Mucosa of stomach (tissue), 1 donor: Measurements from ENCODE around the gene HSPB7.

Experiments used
- H3K27me3 ChIP-seq: one replicate; pipeline ENCODE4 v1.7.0; 2013; ENCODE audit warnings: mild to moderate bottlenecking, low read length; ENCODE audit not compliant: control insufficient read depth, insufficient read depth
- H3K36me3 ChIP-seq: one replicate; pipeline ENCODE4 v1.7.0; 2013; ENCODE audit warnings: low read length; ENCODE audit not compliant: control insufficient read depth, insufficient read depth
- H3K4me1 ChIP-seq: one replicate; pipeline ENCODE4 v1.7.0; 2013; ENCODE audit warnings: mild to moderate bottlenecking, low read length; ENCODE audit not compliant: control insufficient read depth, insufficient read depth
- H3K4me3 ChIP-seq: one replicate; pipeline ENCODE4 v1.7.0; 2013; ENCODE audit warnings: low read length
- H3K9ac ChIP-seq: one replicate; pipeline ENCODE4 v1.7.0; 2013; ENCODE audit warnings: mild to moderate bottlenecking, low read length, moderate library complexity
- H3K9me3 ChIP-seq: one replicate; pipeline ENCODE4 v1.7.0; 2013; ENCODE audit warnings: mild to moderate bottlenecking, low read length, moderate library complexity; ENCODE audit not compliant: control insufficient read depth
- donor health status: Pancreatic carcinoma.

The HSPB7 gene

GRCh38 chr1:16017076-16017460 is 775 bp downstream of the HSPB7 start:
- H3K9me3 ChIP-seq, result no peaks in the 10 kb centered on the region
- H3K9ac ChIP-seq, result no peak overlapping the region
- peaks cover 29% of the 10 kb centered on the region for H3K4me1 ChIP-seq
- no peaks in the 10 kb centered on the region for H3K36me3 ChIP-seq
- no peak overlapping the region for H3K4me3 ChIP-seq
- H3K27me3 ChIP-seq, result peaks cover 12% of the 10 kb centered on the region

- peaks cover 29% of the 10 kb centered on the region for H3K4me1 ChIP-seq
- H3K4me3 ChIP-seq, result no peak overlapping the region
- H3K36me3 ChIP-seq, result no peaks in the 10 kb centered on the region
- H3K27me3 ChIP-seq, result peaks cover 10% of the 10 kb centered on the region
- no peaks in the 10 kb centered on the region for H3K9me3 ChIP-seq
- no peak overlapping the region for H3K9ac ChIP-seq
Observed at GRCh38 chr1:16015960-16016901, 1.6 kb downstream of the HSPB7 start.

- Histone ChIP-seq H3K4me1 (peaks cover 29% of the 10 kb centered on the region), H3K36me3 (no peaks in the 10 kb centered on the region), H3K27me3 (peaks cover 10% of the 10 kb centered on the region), H3K4me3 (no peak overlapping the region), H3K9me3 (no peaks in the 10 kb centered on the region), H3K9ac (no peak overlapping the region)
Observed at GRCh38 chr1:16015491-16015890, 2.4 kb downstream of the HSPB7 start.

- H3K9ac ChIP-seq, result no peak overlapping the region
- H3K4me3 ChIP-seq, result no peak overlapping the region
- no peaks in the 10 kb centered on the region for H3K36me3 ChIP-seq
- no peaks in the 10 kb centered on the region for H3K9me3 ChIP-seq
- H3K27me3 ChIP-seq, result peaks cover 5% of the 10 kb centered on the region
- peaks cover 29% of the 10 kb centered on the region for H3K4me1 ChIP-seq
Observed at GRCh38 chr1:16014509-16015482, 3.0 kb downstream of the HSPB7 start.

- Histone ChIP-seq H3K4me1 (peaks cover 29% of the 10 kb centered on the region), H3K9me3 (no peaks in the 10 kb centered on the region), H3K27me3 (peaks cover 5% of the 10 kb centered on the region), H3K36me3 (no peaks in the 10 kb centered on the region), H3K9ac (no peak overlapping the region), H3K4me3 (no peak overlapping the region)
Observed at GRCh38 chr1:16013908-16014258, 4.0 kb downstream of the HSPB7 start.

- peaks cover 5% of the 10 kb centered on the region for H3K27me3 ChIP-seq
- no peak overlapping the region for H3K4me3 ChIP-seq
- no peaks in the 10 kb centered on the region for H3K9me3 ChIP-seq
- peak overlapping the region; percentile 59 for H3K9ac ChIP-seq
- H3K4me1 ChIP-seq, result peaks cover 27% of the 10 kb centered on the region
- no peaks in the 10 kb centered on the region for H3K36me3 ChIP-seq
Observed at GRCh38 chr1:16013220-16013907, 4.5 kb downstream of the HSPB7 start.

GRCh38 chr1:16012590-16013219 is 5.1 kb downstream of the HSPB7 start:
- Histone ChIP-seq H3K9me3 (no peaks in the 10 kb centered on the region), H3K36me3 (no peaks in the 10 kb centered on the region), H3K4me1 (peaks cover 20% of the 10 kb centered on the region), H3K4me3 (no peak overlapping the region), H3K27me3 (peaks cover 5% of the 10 kb centered on the region), H3K9ac (peak overlapping the region; percentile 59)

- peaks cover 5% of the 10 kb centered on the region for H3K27me3 ChIP-seq
- no peak overlapping the region for H3K4me3 ChIP-seq
- H3K4me1 ChIP-seq, result peaks cover 16% of the 10 kb centered on the region
- H3K36me3 ChIP-seq, result no peaks in the 10 kb centered on the region
- H3K9me3 ChIP-seq, result no peaks in the 10 kb centered on the region
- H3K9ac ChIP-seq, result no peak overlapping the region
Observed at GRCh38 chr1:16011936-16012589, 5.8 kb downstream of the HSPB7 start.

- peaks cover 5% of the 10 kb centered on the region for H3K27me3 ChIP-seq
- H3K4me1 ChIP-seq, result peaks cover 16% of the 10 kb centered on the region
- H3K36me3 ChIP-seq, result no peaks in the 10 kb centered on the region
- H3K9ac ChIP-seq, result no peak overlapping the region
- no peaks in the 10 kb centered on the region for H3K9me3 ChIP-seq
- H3K4me3 ChIP-seq, result no peak overlapping the region
Observed at GRCh38 chr1:16010837-16011236, 7.0 kb downstream of the HSPB7 start.

GRCh38 chr1:16009678-16010077 is 8.2 kb downstream of the HSPB7 start:
- Histone ChIP-seq H3K4me3 (no peak overlapping the region), H3K27me3 (peaks cover 5% of the 10 kb centered on the region), H3K9me3 (no peaks in the 10 kb centered on the region), H3K9ac (no peak overlapping the region), H3K36me3 (no peaks in the 10 kb centered on the region), H3K4me1 (peaks cover 16% of the 10 kb centered on the region)

GRCh38 chr1:16009030-16009460 is 8.8 kb downstream of the HSPB7 start:
- peaks cover 16% of the 10 kb centered on the region for H3K4me1 ChIP-seq
- no peak overlapping the region for H3K4me3 ChIP-seq
- H3K9ac ChIP-seq, result no peak overlapping the region
- no peaks in the 10 kb centered on the region for H3K36me3 ChIP-seq
- peaks cover 5% of the 10 kb centered on the region for H3K27me3 ChIP-seq
- no peaks in the 10 kb centered on the region for H3K9me3 ChIP-seq
